H4 (cell line): ENCODE results near the gene ACER3. TPM values are rescaled to one million over a fixed set of nuclear protein-coding genes. Genes with fewer than 3 reads are reported as not detected.
"Not testable (repeated sequence)": the region's sequence is repeated elsewhere in the genome, so short reads cannot be mapped to it uniquely, and the experiment has no call there.

Experiments used
- DNase-seq: peaks from one replicate; pipeline ENCODE4 v3.0.0-alpha.2; 2015; ENCODE audit warnings: low spot score
- total RNA-seq: library from RNA; depleted of rRNA; stranded (reverse); fragments of >200 nt; shearing (Covaris generic); gene quantifications from 2 replicates; pipeline ENCODE4 v1.2.3, GENCODE V29; 2014

Gene ACER3
- total RNA-seq, 1 experiment from 2014 or later: 19.7 TPM

- DNase-seq: no peak
These were observed 134.4 kb downstream of the ACER3 start for GRCh38 chr11:76995081-76995576.

GRCh38 chr11:76997512-76997911 is 136.8 kb downstream of the ACER3 start:
- no peak for DNase-seq

GRCh38 chr11:76999597-76999996 is 138.9 kb downstream of the ACER3 start:
- no peak for DNase-seq

- DNase-seq: no peak
These were observed 140.9 kb downstream of the ACER3 start for GRCh38 chr11:77001613-77002012.

GRCh38 chr11:77002776-77003175 is 142.1 kb downstream of the ACER3 start:
- DNase-seq: no peak

GRCh38 chr11:77003963-77004362 is 143.2 kb downstream of the ACER3 start:
- DNase-seq: no peak

- DNase-seq: no peak
These were observed 148.9 kb downstream of the ACER3 start for GRCh38 chr11:77009533-77010160.

- DNase-seq: no peak
These were observed 154.0 kb downstream of the ACER3 start for GRCh38 chr11:77014669-77015068.

- not testable (repeated sequence) for DNase-seq
These were observed 157.7 kb downstream of the ACER3 start for GRCh38 chr11:77018396-77018924.

GRCh38 chr11:77019976-77020595 is 159.4 kb downstream of the ACER3 start:
- DNase-seq: peak; percentile 69

GRCh38 chr11:77020734-77021133 is 160.0 kb downstream of the ACER3 start:
- DNase-seq: no peak

GRCh38 chr11:77024745-77025144 is 164.0 kb downstream of the ACER3 start:
- DNase-seq: no peak

- DNase-seq: no peak
These were observed 165.5 kb downstream of the ACER3 start for GRCh38 chr11:77026221-77026620.

GRCh38 chr11:77026743-77027142 is 166.0 kb downstream of the ACER3 start:
- DNase-seq: no peak

- DNase-seq: no peak
These were observed 166.6 kb downstream of the ACER3 start for GRCh38 chr11:77027275-77027674.

- no peak for DNase-seq
These were observed 169.1 kb downstream of the ACER3 start for GRCh38 chr11:77029829-77030228.

GRCh38 chr11:77030834-77031414 is 170.2 kb downstream of the ACER3 start:
- no peak for DNase-seq

GRCh38 chr11:77031599-77031998 is 170.9 kb downstream of the ACER3 start:
- no peak for DNase-seq

GRCh38 chr11:77035039-77035438 is 174.3 kb downstream of the ACER3 start:
- DNase-seq: no peak

- DNase-seq: no peak
These were observed 174.9 kb downstream of the ACER3 start for GRCh38 chr11:77035580-77035979.

GRCh38 chr11:77036398-77036797 is 175.7 kb downstream of the ACER3 start:
- DNase-seq: no peak

GRCh38 chr11:77037057-77037456 is 176.3 kb downstream of the ACER3 start:
- DNase-seq: no peak
